Cardiac septum (tissue), 1 donor: ENCODE results near the gene ALDH8A1. TPM values are rescaled to one million over a fixed set of nuclear protein-coding genes. Genes with fewer than 3 reads are reported as not detected.

ENCODE experiments used
- DNase-seq: peaks from one replicate; pipeline ENCODE4 v3.0.0-alpha.2; 2020; ENCODE audit warnings: low spot score
- intact Hi-C: fragments of 100-400 bp; cut with DNase I; formaldehyde crosslinking; loops from one replicate; pipeline ENCODE4 v1.14.0; 2022
- microRNA-seq: library from miRNA; unstranded; fragments of <30 nt; microRNA quantifications from one replicate; pipeline ENCODE4 v1.2.0, GENCODE V29; 2020
- total RNA-seq: library from RNA; stranded (reverse); fragmentation: NEBNext Ultra II Directional; extraction: Animal tissue kit (Norgen Biotek cat#: 25700); gene quantifications from one replicate; pipeline ENCODE4 v1.2.1, GENCODE V29; 2021
- donor health status: DM: no; HTN: no; CAD: no.

ALDH8A1 gene
- total RNA-seq, 1 donor from 2014 or later, result 0.57 TPM

DNA sequence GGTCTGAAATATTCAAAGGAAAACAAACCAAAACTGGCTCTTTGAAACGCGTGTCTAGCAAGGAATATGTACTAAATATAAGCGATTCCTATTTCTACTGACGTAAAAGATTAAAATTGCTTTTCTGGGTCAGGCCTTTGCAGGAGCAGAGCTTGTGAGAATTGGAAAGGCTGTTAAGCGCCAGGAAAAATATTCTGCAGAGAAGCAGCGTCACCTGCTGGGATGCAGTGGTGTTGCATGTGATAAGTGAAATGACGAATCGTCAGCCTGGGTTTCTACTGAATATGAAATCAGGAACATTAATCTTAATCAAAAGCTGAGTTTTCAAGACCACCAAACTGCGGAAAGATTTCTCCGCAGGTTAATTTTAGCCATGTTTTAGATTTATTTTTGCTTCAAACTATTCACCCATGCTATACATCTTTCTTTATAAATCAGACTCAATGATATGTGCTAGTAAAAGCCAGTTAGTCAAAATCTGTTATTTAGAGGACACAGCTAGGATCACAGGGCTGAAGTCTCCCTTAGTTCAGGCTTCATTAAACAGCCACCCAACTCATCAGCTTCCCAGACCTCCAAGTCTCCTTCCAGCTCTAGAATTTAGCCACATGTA is 67.4 kb downstream of the ALDH8A1 start:
- no peak for DNase-seq
- intact Hi-C loops, result loop anchor here (5.0 to 10.0 kb wide), 4 partner anchors 60 to 725 kb away; no protein-coding TSS in a partner anchor

DNA sequence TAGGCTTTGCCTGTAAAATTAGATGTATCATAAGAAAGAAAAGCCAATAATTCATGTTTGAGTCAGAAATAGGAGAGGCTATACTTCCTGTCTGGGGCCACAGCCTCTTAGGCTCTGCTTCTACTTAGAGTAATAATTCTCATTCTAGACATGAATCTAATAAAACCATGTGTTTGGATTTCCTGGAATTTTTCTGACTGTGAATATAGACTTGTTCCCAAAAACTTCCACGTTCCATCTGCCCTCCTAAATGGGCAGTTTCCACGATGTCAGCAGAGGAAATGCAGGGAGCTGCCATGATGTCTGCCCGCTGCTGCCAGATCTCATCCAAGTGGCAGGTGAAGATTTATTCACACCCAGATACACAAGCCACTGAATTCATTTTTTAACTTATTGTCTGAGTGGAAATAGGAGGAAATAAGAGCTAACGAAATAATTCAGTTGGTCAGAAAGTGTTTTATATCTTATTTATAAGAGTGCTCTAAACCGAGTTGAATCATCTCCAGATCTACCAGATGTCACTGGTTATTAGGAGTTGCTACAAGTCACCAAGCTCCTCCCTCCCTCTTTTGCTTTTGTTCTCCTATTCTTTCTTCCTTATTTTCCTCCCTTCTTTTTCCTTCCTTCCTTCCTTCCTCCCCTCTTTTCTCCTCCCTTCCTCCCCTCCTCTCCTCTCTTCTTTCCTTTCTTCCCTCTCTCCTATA is 69.3 kb downstream of the ALDH8A1 start:
- DNase-seq, result no peak
- intact Hi-C loops, result loop anchor here (5.0 to 10.0 kb wide), 4 partner anchors 58 to 723 kb away; no protein-coding TSS in a partner anchor

DNA sequence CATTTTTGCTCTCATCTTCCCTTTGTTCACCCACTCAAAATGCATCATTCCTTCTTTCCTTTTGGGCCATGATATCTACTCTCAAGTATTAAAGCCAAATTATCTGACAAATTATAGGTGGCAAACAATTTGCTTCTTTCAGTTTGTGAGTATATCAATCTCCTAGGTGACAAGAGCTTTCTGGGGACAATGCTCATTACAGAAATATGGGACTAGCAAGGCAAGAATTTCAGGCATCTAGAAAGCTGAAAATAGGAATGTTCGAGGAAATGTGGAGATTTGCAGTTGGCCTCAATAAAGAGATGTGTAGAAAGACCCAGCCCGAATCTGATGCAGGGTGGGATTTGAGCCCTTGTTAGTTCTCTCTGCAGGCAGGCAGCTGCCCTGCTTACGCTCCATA is 71.8 kb downstream of the ALDH8A1 start:
- DNase-seq, result no peak
- intact Hi-C loops, result no loop called here

DNA sequence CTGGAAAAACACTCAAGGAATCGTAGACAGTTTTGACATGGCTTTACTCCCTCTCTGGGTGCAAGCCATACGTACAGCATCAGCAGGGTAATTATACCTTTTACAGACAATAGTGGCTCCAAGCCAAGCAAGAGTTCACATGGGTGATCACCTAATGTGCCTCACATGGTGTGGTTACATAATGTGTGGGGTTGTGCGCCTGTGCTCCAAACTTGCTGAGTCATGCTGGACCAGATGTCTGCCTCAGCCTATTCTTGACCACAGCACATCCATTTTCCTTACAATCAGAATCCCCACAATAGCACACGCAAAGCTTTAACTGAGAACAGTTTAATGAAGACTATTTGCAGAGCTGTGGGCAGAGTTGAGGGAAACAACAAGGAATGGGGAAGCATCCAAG is 74.5 kb downstream of the ALDH8A1 start:
- intact Hi-C loops, result no loop called here
- no peak for DNase-seq

DNA sequence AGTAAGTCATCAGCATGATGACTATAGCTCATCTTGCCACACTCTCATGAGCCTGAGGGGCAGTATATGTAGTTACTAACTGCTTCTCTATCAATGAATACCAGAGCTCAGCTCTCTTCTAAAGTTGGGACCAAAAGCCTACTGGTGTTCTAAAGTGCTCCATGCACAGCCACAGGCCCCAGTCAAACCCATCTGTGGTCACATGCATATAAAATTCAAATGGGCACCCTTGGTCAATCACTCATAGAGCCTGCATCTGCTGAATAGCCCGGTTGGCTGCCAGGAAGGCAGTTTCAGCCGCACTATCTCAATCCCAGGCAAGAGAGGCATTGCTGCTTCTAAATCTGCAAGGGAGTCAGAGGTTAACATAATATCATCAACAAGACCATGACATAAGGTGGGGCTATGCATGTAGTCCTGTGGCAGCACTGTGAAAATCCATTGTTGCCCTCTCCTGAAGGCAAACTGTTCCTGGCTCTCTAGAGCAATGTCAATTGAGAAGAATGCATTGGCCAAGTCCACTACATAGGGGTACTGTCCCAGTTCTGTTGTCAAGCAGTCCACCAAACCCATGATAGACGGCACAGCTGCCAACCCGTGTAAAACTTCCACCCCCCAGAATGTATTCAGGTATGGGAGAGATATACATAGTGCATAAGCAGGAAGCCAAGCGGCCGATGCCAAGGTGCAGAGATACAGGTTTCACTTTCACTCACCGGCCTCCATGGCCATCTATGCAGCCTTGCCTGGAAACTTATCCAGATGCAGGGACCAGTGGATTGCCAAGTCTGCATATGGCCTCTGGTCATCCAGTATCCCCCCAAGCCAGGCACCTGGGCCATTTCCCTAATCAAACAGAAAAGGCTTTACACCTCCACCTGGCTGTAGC is 76.2 kb downstream of the ALDH8A1 start:
- no peak for DNase-seq

DNA sequence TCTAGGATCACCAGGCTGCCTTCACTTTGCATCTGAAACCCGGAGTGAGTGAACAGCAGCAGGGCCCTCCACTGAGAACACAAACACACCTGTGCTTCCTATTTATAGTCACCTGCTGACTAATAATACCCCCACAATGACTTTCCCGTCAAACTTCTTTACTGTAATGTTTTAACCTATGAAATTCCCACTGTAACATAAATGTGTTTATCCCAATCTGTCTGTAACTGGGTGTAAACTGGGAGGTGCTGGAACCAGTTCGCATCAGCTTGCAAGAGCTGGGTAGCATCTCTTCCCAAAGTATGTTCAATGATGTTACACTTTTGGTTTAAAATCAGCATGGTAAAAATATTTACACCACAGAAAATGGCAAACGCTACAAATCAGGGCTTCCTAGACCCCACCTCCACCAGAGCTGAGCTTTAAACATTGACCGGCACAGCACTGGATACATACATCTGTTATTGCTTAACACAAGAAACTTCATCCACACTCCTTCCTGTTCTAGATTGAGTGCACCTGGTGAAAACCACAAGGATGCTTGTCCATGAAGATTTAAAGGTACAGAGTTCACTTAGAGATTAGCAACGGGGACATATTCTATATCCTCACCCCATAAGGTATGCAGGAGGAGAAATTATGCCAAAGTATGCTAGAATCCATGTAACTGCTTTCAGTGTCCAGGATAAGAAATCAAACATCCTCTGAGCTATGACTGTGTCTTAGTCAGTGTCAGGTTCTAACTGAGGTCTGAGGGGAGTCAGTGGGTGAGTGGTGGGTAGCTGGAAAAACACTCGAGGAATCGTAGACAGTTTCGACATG is 79.0 kb downstream of the ALDH8A1 start:
- intact Hi-C loops, result no loop called here
- no peak for DNase-seq

More for the DNA sequence above, 76.2 kb downstream of the ALDH8A1 start:
- intact Hi-C loops, result no loop called here

DNA sequence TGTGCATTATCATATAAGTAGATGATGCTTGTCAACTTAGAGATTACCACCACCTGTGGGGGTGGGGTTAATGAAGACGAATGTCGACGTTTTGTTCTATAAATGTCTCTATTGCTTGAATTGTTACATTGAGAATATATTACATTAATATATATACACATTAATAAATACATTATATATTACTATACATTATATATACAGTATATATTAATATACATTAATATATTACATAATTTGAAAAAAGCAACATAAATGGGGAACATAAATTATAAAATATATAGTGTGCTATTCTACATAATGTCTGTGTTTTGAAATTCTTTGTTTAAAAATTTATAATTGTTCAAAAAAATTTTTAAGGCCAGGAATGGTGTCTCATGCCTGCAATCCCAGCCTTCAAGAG is 81.1 kb downstream of the ALDH8A1 start:
- intact Hi-C loops, result no loop called here
- no peak for DNase-seq

Small RNA genes lying within 50 kb of the gene (microRNA-seq; reads per million reads assigned to microRNA genes)
- gene MIR3662, result not detected

Other genes starting within 250 kb of the ALDH8A1 start
- 85.0 TPM for gene HBS1L, start 104.7 kb upstream of the ALDH8A1 start, total RNA-seq
- 0.24 TPM for gene MYB, start 231.2 kb upstream of the ALDH8A1 start, total RNA-seq